ENCODE data around the gene USP48. TPM values are rescaled to one million over a fixed set of nuclear protein-coding genes. Genes with fewer than 3 reads are reported as not detected.
"Not testable (repeated sequence)": the region's sequence is repeated elsewhere in the genome, so short reads cannot be mapped to it uniquely, and the experiment has no call there.

Gene USP48
- total RNA-seq, 1 donor from 2014 or later: 78.7 TPM

- no peak for DNase-seq
- no peak overlapping the region for H3K27ac Mint-ChIP-seq (ENCODE audit: unreplicated experiment)
- no peak for TF ChIP-seq CTCF (IDR thresholded peaks at IDR 0.05; ENCODE audit: partially characterized antibody, unreplicated experiment)
- H3K9me3 Mint-ChIP-seq (ENCODE audit: unreplicated experiment): peaks cover 2% of the 10 kb centered on the region
- no peaks in the 10 kb centered on the region for H3K27me3 Mint-ChIP-seq (ENCODE audit: unreplicated experiment)
- H3K4me1 Mint-ChIP-seq (ENCODE audit: low read depth, unreplicated experiment): no peaks in the 10 kb centered on the region
- no peak overlapping the region for H3K4me3 Mint-ChIP-seq (ENCODE audit: unreplicated experiment)
- H3K36me3 Mint-ChIP-seq (ENCODE audit: unreplicated experiment): peaks cover 8% of the 10 kb centered on the region
These were observed 10.2 kb upstream of the USP48 start for GRCh38 chr1:21793104-21793503.

- no peak overlapping the region for H3K27ac Mint-ChIP-seq (ENCODE audit: unreplicated experiment)
- no peak for TF ChIP-seq CTCF (IDR thresholded peaks at IDR 0.05; ENCODE audit: partially characterized antibody, unreplicated experiment)
- no peak for DNase-seq
- no peak overlapping the region for H3K4me3 Mint-ChIP-seq (ENCODE audit: unreplicated experiment)
- peaks cover 14% of the 10 kb centered on the region for H3K9me3 Mint-ChIP-seq (ENCODE audit: unreplicated experiment)
- H3K27me3 Mint-ChIP-seq (ENCODE audit: unreplicated experiment): peaks cover 3% of the 10 kb centered on the region
- H3K36me3 Mint-ChIP-seq (ENCODE audit: unreplicated experiment): no peaks in the 10 kb centered on the region
- H3K4me1 Mint-ChIP-seq (ENCODE audit: low read depth, unreplicated experiment): peaks cover 5% of the 10 kb centered on the region
These were observed 3.7 kb upstream of the USP48 start for GRCh38 chr1:21786640-21787039.

GRCh38 chr1:21785764-21786163, 2.8 kb upstream of the USP48 start:
- DNase-seq; H3K36me3 Mint-ChIP-seq (ENCODE audit: unreplicated experiment); H3K27me3 Mint-ChIP-seq (ENCODE audit: unreplicated experiment); H3K4me3 Mint-ChIP-seq (ENCODE audit: unreplicated experiment); H3K4me1 Mint-ChIP-seq (ENCODE audit: low read depth, unreplicated experiment); H3K27ac Mint-ChIP-seq (ENCODE audit: unreplicated experiment): not testable (repeated sequence)
- peaks cover 14% of the 10 kb centered on the region for H3K9me3 Mint-ChIP-seq (ENCODE audit: unreplicated experiment)

GRCh38 chr1:21783679-21784603, 992 bp upstream of the USP48 start:
- TF ChIP-seq CTCF (IDR thresholded peaks at IDR 0.05; ENCODE audit: partially characterized antibody, unreplicated experiment): no peak
- Mint-ChIP-seq H3K27me3 (ENCODE audit: unreplicated experiment) (peaks cover 3% of the 10 kb centered on the region), H3K36me3 (ENCODE audit: unreplicated experiment) (no peaks in the 10 kb centered on the region), H3K9me3 (ENCODE audit: unreplicated experiment) (peaks cover 14% of the 10 kb centered on the region), H3K27ac (ENCODE audit: unreplicated experiment) (peak overlapping the region; percentile 99), H3K4me3 (ENCODE audit: unreplicated experiment) (peak overlapping the region; percentile 97), H3K4me1 (ENCODE audit: low read depth, unreplicated experiment) (peaks cover 5% of the 10 kb centered on the region)
- peak; percentile 89 for DNase-seq

- TF ChIP-seq CTCF (IDR thresholded peaks at IDR 0.05; ENCODE audit: partially characterized antibody, unreplicated experiment): no peak
- Mint-ChIP-seq H3K9me3 (ENCODE audit: unreplicated experiment) (peaks cover 14% of the 10 kb centered on the region), H3K27ac (ENCODE audit: unreplicated experiment) (peak overlapping the region; percentile 60), H3K4me3 (ENCODE audit: unreplicated experiment) (peak overlapping the region; percentile 98), H3K36me3 (ENCODE audit: unreplicated experiment) (no peaks in the 10 kb centered on the region), H3K4me1 (ENCODE audit: low read depth, unreplicated experiment) (peaks cover 5% of the 10 kb centered on the region), H3K27me3 (ENCODE audit: unreplicated experiment) (peaks cover 5% of the 10 kb centered on the region)
- no peak for DNase-seq
These were observed 541 bp downstream of the USP48 start for GRCh38 chr1:21782349-21782867.
